Loucy (cell line): Measurements from ENCODE around the gene CCDC88C.
A peak's percentile ranks its signal among the peaks of the same experiment; 100 is the strongest.

Experiments
- H2AFZ ChIP-seq: fragments of 200-600 bp; sonication (generic); 2 replicates; pipeline ENCODE4 v1.6.0; 2016; ENCODE audit warnings: antibody characterized with exemption, mild to moderate bottlenecking, low read length, moderate library complexity
- H3F3A ChIP-seq: fragments of 200-600 bp; 2 replicates; pipeline ENCODE4 v1.6.0; 2016; ENCODE audit warnings: antibody characterized with exemption, low read depth, mild to moderate bottlenecking
- H3K27me3 ChIP-seq: fragments of 200-600 bp; sonication (generic); 2 replicates; pipeline ENCODE4 v1.6.1; 2014; ENCODE audit warnings: low read length, mild to moderate bottlenecking; ENCODE audit not compliant: insufficient read depth, poor library complexity, severe bottlenecking
- H3K36me3 ChIP-seq: fragments of 200-600 bp; sonication (generic); 2 replicates; pipeline ENCODE4 v1.6.1; 2016; ENCODE audit warnings: low read length; ENCODE audit not compliant: insufficient read depth
- H3K4me1 ChIP-seq: fragments of 200-600 bp; sonication (generic); 2 replicates; pipeline ENCODE4 v1.5.1; 2014; ENCODE audit warnings: low read length, mild to moderate bottlenecking; ENCODE audit not compliant: insufficient read depth, poor library complexity, severe bottlenecking
- H3K4me2 ChIP-seq: fragments of 200-600 bp; sonication (generic); 2 replicates; pipeline ENCODE4 v1.6.0; 2014; ENCODE audit warnings: antibody characterized with exemption, low read length, low read depth, mild to moderate bottlenecking; ENCODE audit not compliant: poor library complexity, severe bottlenecking
- H3K4me3 ChIP-seq: fragments of 200-600 bp; sonication (generic); 2 replicates; pipeline ENCODE4 v1.5.1; 2014; ENCODE audit warnings: low read length, mild to moderate bottlenecking, mixed read lengths; ENCODE audit not compliant: poor library complexity, severe bottlenecking
- H3K79me2 ChIP-seq: fragments of 200-600 bp; sonication (generic); 2 replicates; pipeline ENCODE4 v1.6.1; 2014; ENCODE audit warnings: low read length; ENCODE audit not compliant: insufficient read depth
- H3K9ac ChIP-seq: fragments of 200-600 bp; sonication (generic); 2 replicates; pipeline ENCODE4 v1.6.0; 2014; ENCODE audit warnings: mild to moderate bottlenecking, low read depth, low read length, moderate library complexity; ENCODE audit not compliant: poor library complexity, severe bottlenecking
- H3K9me2 ChIP-seq: fragments of 200-600 bp; sonication (generic); replicated peaks from 2 replicates; pipeline ENCODE4 v1.6.1; 2016; ENCODE audit warnings: low read depth, low read length, mixed read lengths
- H3K9me3 ChIP-seq: fragments of 200-600 bp; sonication (generic); 2 replicates; pipeline ENCODE4 v1.6.1; 2014; ENCODE audit warnings: mild to moderate bottlenecking, antibody characterized with exemption, low read length, low read depth; ENCODE audit not compliant: insufficient read depth
- H4K20me1 ChIP-seq: fragments of 200-600 bp; sonication (generic); 2 replicates; pipeline ENCODE4 v1.6.0; 2014; ENCODE audit warnings: antibody characterized with exemption, low read length, mild to moderate bottlenecking; ENCODE audit not compliant: insufficient read depth, poor library complexity, severe bottlenecking
- CTCF ChIP-seq: fragments of 200-600 bp; sonication (generic); conservative IDR thresholded peaks from 2 replicates; pipeline ENCODE4 v1.5.1; 2014; ENCODE audit warnings: mild to moderate bottlenecking, antibody characterized with exemption, low read length
- EZH2phosphoT487 ChIP-seq: fragments of 200-600 bp; IDR thresholded peaks from 2 replicates; pipeline ENCODE4 v1.6.1; 2018; ENCODE audit warnings: antibody characterized with exemption, mild to moderate bottlenecking, moderate library complexity, borderline replicate concordance

Gene CCDC88C

GRCh38 chr14:91313852-91314251 lies 103.8 kb downstream of the CCDC88C start:
- Histone ChIP-seq H3K9me2 (no peaks in the 10 kb centered on the region), H3K4me3 (no peak overlapping the region), H3K79me2 (peaks cover 9% of the 10 kb centered on the region; the same call in 1 of the 2 replicates)

GRCh38 chr14:91313154-91313850 lies 104.3 kb downstream of the CCDC88C start:
- no peaks in the 10 kb centered on the region for H3K9me2 ChIP-seq
- H3K9ac ChIP-seq = no peak overlapping the region
- no peaks in the 10 kb centered on the region for H4K20me1 ChIP-seq
- H3K36me3 ChIP-seq = peaks cover 78% of the 10 kb centered on the region; the same call in 1 of the 2 replicates
- peaks cover 35% of the 10 kb centered on the region for H3K4me1 ChIP-seq
- H3K4me3 ChIP-seq = no peak overlapping the region
- no peak overlapping the region for H3K4me2 ChIP-seq
- H3K79me2 ChIP-seq = peaks cover 9% of the 10 kb centered on the region; the same call in 1 of the 2 replicates
- 0 out of 2 replicates have a peak, but pooled peaks cover 2% of the 10 kb centered on the region for H3F3A ChIP-seq
- TF ChIP-seq CTCF (no peak), EZH2phosphoT487 (no peak)
- no peaks in the 10 kb centered on the region for H3K9me3 ChIP-seq
- no peaks in the 10 kb centered on the region for H3K27me3 ChIP-seq
- H2AFZ ChIP-seq = no peak overlapping the region

More at GRCh38 chr14:91313852-91314251, 103.8 kb downstream of the CCDC88C start:
- Histone ChIP-seq H3K36me3 (peaks cover 75% of the 10 kb centered on the region; the same call in 1 of the 2 replicates), H4K20me1 (no peaks in the 10 kb centered on the region), H2AFZ (no peak overlapping the region), H3K4me1 (peaks cover 37% of the 10 kb centered on the region), H3K9ac (no peak overlapping the region), H3K4me2 (no peak overlapping the region), H3K27me3 (no peaks in the 10 kb centered on the region), H3F3A (0 out of 2 replicates have a peak, but pooled peaks cover 3% of the 10 kb centered on the region), H3K9me3 (no peaks in the 10 kb centered on the region)
- TF ChIP-seq EZH2phosphoT487 (no peak), CTCF (no peak)

- peaks cover 3% of the 10 kb centered on the region; the same call in 1 of the 2 replicates for H3K79me2 ChIP-seq
- H3K4me1 ChIP-seq = peaks cover 15% of the 10 kb centered on the region
- H3K9me2 ChIP-seq = no peaks in the 10 kb centered on the region
- no peak overlapping the region for H3K9ac ChIP-seq
- no peaks in the 10 kb centered on the region for H3K9me3 ChIP-seq
- H4K20me1 ChIP-seq = no peaks in the 10 kb centered on the region
- H2AFZ ChIP-seq = no peak overlapping the region
- no peak overlapping the region for H3K4me2 ChIP-seq
- H3K27me3 ChIP-seq = no peaks in the 10 kb centered on the region
- peaks cover 89% of the 10 kb centered on the region; the same call in 1 of the 2 replicates for H3K36me3 ChIP-seq
- TF ChIP-seq EZH2phosphoT487 (no peak), CTCF (peak; percentile 44)
- H3F3A ChIP-seq = no peaks in the 10 kb centered on the region
- no peak overlapping the region for H3K4me3 ChIP-seq
Observed at GRCh38 chr14:91311284-91311662, 106.3 kb downstream of the CCDC88C start.
